ENCODE data around the gene PNMA6A.
A peak's percentile ranks its signal among the peaks of the same experiment; 100 is the strongest.
"Not testable (repeated sequence)": the region's sequence is repeated elsewhere in the genome, so short reads cannot be mapped to it uniquely, and the experiment has no call there.

PNMA6A gene

GRCh38 chrX:153071909-153072583 lies at the start of gene PNMA6A:
PNMA6A (plus strand) TSS chrX:153072454; CDS start chrX:153073063, 609 bp downstream.
- not testable (repeated sequence) for DNase-seq

DNA sequence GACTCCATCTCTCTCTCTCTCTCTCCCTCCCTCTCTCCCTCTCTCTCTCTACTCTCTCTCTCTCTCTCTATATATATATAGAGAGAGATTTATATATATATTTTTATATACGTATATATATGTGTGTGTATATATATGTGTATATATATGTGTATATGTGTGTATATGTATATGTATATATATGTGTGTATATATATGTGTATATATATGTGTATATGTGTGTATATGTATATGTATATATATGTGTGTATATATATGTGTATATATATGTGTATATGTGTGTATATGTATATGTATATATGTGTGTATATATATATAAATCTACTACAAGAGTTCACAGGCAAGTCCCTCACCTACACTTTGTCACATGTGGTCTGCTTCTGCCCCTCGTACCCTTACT lies 45.8 kb upstream of the PNMA6A start:
- DNase-seq, result not testable (repeated sequence)

DNA sequence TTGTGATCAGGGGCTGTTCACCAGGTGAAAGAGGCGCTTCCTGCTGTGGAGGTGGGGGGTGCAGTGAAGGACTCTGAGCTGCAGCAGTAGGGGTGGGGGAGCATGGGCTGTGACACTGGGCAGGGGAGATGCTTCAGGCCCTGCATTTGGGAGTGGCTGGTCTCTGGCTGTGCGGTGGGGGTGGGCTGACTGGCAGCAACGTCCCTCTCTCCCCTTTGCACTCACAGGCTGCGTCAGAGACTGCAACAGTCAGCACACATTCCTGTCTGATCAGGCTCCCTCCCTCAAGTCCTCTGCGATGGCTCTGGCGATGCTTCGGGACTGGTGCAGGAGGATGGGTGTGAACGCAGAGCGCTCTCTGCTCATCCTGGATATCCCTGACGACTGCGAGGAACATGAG lies 43.8 kb upstream of the PNMA6A start:
- DNase-seq, result not testable (repeated sequence)

GRCh38 chrX:153029162-153029561 lies 43.1 kb upstream of the PNMA6A start:
- no peak for DNase-seq

DNA sequence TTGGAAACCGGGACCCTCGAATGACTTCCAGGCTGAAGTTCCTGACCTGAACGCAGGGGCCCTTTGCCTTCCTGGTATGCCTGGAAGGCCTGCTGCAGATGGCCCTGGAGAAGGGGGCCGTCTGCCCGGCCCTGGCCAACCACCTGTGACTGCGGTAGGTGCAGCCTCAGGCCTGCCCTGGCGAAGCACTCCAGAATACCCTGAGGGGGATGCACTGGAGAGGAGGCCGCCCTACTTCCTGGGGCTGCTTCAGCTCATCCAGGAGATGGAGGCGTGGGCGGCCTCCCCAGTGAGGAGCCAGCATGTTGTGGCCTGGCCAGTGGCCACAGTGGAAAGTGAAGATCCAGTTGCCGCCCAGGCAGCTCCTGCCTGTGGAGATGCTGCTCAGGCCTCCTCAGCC lies 42.4 kb upstream of the PNMA6A start:
- no peak for DNase-seq

DNA sequence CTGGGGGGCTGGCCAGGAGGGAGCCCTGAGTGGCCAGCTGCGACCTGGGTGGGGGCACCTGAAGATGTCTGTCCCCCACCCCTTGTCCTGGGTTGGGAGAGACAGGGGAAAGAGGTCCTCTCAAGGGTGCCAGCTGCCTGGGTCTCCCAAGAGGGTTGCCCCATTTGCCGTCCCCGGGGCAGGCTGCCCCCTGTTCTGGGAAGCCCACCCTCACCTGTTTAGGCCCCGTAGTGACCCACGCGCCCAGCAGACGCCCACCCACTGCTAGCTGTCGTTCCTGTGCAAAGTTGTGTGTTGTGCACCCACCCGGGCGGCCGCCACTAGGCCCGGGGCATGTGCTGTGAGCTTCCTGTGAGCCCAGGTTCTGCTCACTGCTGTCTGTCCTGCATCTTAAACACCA lies 41.5 kb upstream of the PNMA6A start:
- no peak for DNase-seq

GRCh38 chrX:153032397-153033118 lies 39.7 kb upstream of the PNMA6A start:
- peak; percentile 4 for DNase-seq

DNA sequence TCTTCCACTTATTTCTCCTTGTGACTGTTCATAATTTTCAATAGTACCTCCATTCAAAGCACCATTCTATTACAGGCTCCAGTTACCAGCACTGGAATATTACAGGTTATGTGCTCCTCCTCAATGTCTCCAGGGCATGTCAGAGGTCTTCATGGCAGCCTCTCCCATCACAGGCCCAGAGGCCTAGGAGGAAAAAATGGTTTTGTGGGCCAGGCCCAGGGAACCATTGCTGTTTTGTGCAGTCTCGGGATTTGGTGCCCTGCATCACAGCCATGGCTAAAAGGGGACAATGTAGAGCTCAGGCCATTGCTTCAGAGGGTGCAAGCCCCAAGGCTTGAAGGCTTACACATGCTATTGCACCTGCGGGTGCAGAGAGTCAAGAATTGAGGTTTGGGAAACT lies 23.2 kb upstream of the PNMA6A start:
- no peak for DNase-seq

- DNase-seq, result no peak
These were observed 19.7 kb upstream of the PNMA6A start for GRCh38 chrX:153052534-153052933.

DNA sequence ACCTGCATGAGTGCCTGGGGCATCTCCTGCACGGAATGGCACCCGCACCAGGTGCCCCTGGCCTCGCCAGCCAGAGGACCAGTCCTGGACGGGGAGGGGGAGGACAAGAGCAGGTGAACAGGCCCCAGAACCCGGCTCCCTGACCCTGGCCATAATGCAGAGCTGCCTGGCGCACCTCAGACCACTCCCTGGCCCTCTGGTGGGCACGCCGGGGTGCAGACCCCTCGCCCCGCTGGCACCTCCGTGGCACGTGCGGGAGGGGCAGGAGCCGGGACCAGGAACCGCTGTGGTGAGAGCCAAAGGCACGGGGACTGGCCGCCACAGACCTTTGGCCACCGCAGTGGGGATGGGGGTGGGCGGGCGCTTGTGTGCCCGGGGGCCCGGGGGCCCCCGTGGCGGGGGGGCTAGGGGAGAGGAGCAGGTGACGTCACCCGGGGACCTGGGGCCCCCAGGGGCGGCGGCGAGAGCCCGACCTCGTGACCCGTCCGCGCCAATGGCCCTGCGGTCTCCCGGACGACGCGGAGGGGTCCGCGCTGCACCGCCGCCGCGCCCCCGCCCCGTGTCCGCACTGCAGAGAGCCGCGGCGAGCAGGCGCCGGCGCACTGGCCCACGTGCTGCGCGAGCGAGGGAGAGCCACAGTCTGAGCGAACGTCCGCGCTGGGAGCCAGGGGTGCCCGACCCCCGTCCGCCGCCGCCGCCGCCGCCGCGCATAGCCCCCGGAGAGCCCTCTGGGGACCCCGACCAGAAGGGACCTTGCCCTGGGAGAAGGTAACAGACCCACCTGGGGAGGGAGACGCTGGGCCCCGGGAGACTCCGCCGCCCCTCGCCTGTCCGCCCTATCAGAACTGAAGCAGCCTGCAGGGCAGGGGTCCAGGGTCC lies 16.1 kb upstream of the PNMA6A start, which contains the start of gene PNMA3:
TSS of gene PNMA3 (plus strand) at position 600 of the 879 bp plus-strand sequence. CDS start 586 bp downstream, outside the sequence.
- DNase-seq, result no peak

GRCh38 chrX:153057281-153057680 lies 15.0 kb upstream of the PNMA6A start:
- DNase-seq, result no peak

- DNase-seq, result no peak
These were observed 12.8 kb upstream of the PNMA6A start for GRCh38 chrX:153059191-153060094.

GRCh38 chrX:153060095-153060445 lies 12.2 kb upstream of the PNMA6A start:
- no peak for DNase-seq

GRCh38 chrX:153061732-153062131 lies 10.5 kb upstream of the PNMA6A start:
- no peak for DNase-seq

GRCh38 chrX:153063315-153063714 lies 8.9 kb upstream of the PNMA6A start:
- no peak for DNase-seq

DNA sequence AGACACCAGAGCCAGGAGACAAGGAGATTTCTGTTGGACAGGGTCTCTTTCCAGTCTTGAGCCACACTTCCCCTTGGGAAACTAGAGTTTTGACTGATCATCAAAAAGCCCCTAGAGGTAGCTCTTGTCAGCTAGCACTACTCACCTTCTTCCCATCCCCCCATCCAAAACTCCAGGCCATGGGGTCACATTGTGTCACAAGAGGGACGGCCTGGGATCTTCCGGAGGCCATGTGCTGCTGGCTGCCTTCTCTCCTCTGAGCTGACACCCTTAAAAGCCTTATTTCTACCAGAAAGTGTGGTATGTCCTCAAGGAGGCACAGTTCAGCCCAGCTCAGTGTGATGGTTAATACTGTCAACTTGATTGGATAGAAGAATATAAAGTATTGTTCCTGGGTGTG lies 8.2 kb upstream of the PNMA6A start:
- no peak for DNase-seq

DNA sequence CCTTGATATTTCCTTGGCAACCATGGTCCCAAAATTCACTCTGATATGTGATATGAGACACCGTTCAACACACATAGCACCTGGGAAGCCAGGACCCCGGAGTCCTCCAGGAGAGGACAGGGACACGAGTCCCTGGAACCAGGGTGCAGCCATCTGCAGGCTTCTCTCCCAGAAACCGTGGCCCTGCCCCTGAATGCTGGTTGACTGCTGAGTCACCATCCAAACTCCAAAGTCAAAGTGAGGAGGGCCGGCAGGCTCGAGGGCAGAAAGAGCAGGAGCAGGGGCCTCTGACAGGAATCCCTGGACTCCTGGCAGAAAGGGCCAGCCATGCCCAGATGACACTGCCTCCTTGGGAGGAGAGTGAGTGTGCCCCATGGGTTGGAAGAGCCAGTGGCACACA lies 6.9 kb upstream of the PNMA6A start:
- no peak for DNase-seq

GRCh38 chrX:153066402-153066801 lies 5.9 kb upstream of the PNMA6A start:
- DNase-seq, result not testable (repeated sequence)

DNA sequence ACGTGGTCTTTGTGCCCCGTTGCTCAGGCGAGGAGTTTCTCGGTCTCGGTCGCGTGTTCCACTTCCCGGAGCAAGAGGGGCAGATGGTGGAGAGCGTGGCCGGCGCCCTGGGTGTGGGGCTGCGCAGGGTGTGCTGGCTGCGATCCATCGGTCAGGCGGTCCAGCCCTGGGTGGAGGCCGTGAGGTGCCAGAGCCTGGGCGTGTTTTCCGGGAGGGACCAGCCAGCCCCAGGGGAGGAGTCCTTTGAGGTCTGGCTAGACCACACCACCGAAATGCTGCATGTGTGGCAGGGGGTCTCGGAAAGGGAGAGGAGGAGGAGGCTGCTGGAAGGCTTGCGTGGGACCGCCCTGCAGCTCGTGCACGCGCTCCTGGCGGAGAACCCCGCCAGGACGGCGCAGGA lies 1.1 kb downstream of the PNMA6A start:
- DNase-seq, result not testable (repeated sequence)

GRCh38 chrX:153074262-153074899 lies 2.1 kb downstream of the PNMA6A start:
- no peak for DNase-seq

DNA sequence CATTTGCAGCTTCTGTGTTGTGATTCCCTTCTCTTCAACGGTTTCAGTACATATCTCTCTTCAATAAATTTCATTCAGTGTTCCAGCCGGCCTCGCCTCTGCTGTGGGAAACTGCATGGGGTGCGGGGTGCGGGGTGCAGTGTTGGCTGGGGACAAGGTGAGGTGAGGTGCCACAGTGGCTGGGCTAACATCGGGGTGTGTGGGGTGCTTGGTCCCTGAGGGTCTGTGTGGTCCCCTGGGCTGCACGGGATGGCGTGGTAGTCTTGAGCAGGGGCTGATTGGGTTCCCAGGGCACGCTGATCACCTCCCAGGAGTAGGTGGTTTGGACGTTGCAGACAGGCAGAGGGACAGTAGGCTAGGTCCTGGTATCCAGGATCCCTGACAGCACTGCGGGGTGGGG lies 2.7 kb downstream of the PNMA6A start:
- DNase-seq, result no peak

DNA sequence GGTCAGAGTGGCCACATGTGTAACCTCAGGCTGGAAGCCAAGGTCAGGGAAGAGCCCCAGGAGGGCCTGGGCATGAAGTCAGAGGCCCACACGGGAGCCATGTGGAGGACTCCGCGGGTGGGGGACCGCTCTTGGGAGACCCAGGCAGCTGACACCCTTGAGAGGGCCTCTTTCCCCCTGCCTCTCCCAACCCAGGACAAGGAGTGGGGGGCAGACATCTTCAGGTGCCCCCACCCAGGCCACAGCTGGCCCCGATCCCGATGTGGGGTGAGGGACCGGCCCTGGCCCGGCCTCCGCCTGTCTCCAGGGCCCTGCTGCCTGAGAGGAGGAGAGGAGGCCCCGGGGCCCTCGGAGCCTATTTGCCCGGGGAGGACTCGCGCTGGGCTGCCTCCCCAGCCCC lies 3.1 kb downstream of the PNMA6A start:
- no peak for DNase-seq
